Jurkat, Clone E6-1 (cell line): ENCODE results near the gene B9D1.
A peak's percentile ranks its signal among the peaks of the same experiment; 100 is the strongest.

ENCODE experiments used
- DNase-seq: peaks from one replicate; pipeline ENCODE4 v3.0.0-alpha.2; 2011; ENCODE audit warnings: low read depth, low spot score
- H3K4me3 ChIP-seq: 2 replicates; pipeline ENCODE4 v1.5.1; 2011; ENCODE audit warnings: mild to moderate bottlenecking, low read length, control low read depth, moderate library complexity

B9D1 gene

DNA sequence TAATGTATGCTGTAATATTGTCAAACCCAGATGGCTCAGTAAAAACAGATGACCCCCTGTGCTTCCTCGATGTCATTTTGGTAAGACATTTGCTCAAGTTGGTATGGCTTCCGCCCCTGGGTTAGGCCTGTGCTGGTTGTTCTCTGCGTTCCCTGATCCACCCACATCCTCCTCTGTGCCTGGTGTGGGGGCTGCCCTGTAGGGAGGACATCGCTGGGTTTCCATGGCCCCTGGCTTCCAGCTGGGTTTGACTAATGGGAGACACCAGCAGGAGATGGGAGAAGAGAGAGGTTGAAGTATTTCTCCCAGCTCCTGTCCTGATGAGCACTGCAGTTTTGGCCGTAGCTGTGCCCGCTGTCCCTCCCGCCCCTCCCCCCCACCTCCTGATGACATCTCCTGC, 28.9 kb upstream of the B9D1 start:
- no peak overlapping the region for H3K4me3 ChIP-seq
- no peak for DNase-seq

DNA sequence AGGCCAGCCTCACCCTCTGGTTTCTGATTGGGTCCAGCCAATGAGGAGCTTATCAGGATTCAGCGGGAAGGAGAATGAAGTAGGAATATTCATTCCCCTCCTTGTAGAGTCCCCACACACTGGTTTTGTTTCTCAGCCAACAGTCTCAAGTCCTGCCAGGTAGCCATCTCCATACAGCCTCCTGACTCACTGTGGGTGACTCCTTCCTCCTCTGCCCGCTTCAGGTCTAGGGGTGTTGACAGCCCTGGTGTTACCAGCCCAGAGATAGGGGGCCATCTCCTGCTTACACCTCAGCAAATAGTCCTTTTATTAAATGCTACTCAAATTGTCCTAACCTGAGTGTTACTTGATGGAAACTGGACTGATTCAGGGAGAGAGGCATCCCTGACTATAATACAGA, 28.4 kb upstream of the B9D1 start:
- no peak for DNase-seq
- H3K4me3 ChIP-seq = no peak overlapping the region

DNA sequence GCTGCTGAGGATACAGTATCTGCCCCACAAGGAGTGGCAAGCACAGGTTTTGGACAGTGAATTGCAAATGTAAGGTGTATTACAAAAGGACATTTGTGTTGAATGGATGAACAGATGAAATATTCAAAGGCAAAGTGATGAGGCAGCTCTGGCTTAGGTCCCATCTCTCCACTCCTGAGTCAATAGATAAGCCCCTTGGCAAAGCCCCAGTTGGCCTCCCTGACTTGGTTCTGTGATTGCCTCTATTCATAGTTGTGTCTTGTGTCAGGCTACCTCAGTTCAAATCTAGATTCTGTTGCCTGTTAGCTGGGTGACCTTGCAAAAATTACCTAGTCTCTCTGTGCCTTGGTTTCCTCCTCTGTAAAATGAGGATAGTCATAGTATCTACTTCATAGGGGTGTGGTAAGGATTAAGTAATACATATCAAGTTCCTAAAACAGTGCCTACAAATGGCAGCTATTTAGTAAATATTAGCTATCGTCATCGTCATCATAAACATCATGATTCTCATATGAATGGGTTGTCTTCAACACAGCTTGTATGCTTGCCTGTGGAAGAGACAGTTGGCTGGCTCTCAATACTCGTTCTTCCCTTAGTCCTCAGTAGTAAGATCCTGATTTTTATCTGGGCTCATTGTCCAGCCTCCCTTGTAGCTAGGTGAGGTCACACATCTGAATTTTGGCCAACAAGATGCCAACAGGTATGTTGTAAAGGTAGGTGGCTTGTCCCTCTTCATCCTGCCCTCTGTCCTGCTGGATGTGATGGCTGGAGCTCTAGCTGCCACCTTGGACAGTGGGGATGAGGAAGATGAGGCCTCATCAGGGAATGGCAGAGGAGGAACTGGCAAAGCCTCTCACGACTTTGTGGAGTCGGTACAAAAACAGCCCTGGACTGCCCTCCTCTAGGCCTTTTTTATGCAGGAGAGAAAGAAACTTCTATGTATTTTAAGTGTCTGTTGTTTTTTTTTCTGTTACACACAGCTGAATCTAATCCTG, 26.6 kb upstream of the B9D1 start:
- DNase-seq = no peak
- no peak overlapping the region for H3K4me3 ChIP-seq

- no peak for DNase-seq
- H3K4me3 ChIP-seq = no peak overlapping the region
These were observed 25.5 kb upstream of the B9D1 start for GRCh38 chr17:19387921-19388521.

GRCh38 chr17:19386974-19387920, 24.7 kb upstream of the B9D1 start, which contains the start of gene MFAP4:
TSS of gene MFAP4 (minus strand) at chr17:19387190. CDS start at chr17:19387155, 35 bp downstream.
- DNase-seq = peak; percentile 45
- H3K4me3 ChIP-seq = no peak within 1 kb of the TSS

DNA sequence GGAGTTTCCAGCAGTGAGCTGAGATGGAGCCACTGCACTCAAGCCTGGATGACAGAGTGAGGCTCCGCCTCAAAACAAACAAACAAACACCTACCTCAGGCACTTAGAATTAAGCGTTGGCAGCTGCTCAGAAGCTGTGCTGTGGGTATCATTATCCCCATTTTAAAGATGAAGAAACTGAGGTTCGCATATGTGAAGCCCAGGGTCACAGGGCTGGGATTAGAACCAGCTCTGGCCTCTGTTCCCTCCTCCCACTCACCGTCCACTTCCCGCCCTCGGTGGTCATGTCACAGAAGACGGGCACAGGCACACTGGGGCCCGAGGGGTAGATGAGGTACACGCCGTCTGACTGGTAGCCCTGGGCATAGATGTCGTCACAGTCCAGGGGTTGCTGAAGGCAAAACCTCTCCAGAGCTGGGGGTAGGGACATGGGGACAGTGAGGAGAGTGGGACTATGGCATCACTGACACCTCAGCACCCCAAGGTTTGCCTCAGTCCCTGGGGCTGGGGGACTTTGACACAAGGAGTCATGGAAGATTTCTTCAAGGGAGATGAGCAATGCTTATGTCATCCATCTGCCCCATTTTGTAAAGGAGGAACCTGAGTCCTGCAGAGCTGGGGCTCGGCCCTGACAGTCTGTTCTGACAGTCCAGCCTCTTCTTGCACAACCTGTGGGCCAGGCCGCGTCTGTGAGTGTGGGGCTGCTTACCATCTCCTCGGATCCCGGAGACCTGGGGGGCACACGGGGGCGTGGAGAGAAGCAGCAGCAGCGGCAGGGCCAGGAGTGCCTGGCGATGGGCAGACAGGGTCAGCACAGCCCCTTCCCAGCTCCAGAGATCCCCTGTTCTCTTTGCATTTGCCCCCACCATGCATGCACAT, 23.8 kb upstream of the B9D1 start:
- no peak for DNase-seq
- no peak overlapping the region for H3K4me3 ChIP-seq

GRCh38 chr17:19385521-19385983, 23.0 kb upstream of the B9D1 start:
- H3K4me3 ChIP-seq = no peak overlapping the region
- no peak for DNase-seq

DNA sequence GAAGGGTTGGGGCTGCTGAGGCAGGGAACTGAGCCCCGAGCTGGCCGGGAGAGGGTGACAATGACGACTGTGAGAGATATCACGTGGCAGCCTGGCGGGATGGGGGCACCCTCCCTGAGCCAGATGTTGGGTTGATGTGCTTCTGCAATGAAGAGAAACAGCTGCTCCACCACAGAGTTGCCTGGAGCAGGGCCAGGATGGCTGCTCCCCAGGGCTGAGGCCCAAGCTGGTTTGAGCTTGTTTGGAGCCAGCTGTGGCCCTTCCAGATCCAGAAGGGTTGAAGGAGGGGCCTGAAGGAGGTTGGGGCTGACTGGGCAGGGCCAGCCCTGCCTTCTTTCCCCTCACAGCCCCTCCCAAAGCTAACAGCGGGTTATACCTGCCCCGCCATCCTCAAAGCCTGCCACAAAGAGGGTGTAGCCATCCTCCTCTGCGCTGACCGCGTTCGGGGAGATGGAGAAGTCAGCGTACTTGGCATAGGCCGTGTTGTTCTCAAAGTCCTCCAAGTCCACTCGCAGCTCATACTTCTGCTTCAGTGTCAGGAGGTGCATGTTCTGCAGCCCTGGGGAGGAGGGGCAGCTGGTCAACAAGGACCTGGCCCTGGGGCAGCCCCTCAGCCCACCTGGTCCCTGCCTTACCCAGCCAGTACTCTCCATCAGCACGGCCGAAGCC, 22.3 kb upstream of the B9D1 start:
- DNase-seq = peak; percentile 46
- no peak overlapping the region for H3K4me3 ChIP-seq

- no peak for DNase-seq
- H3K4me3 ChIP-seq = no peak overlapping the region
These were observed 21.4 kb upstream of the B9D1 start for GRCh38 chr17:19383681-19384470.

- DNase-seq = no peak
- no peak overlapping the region for H3K4me3 ChIP-seq
These were observed 20.3 kb upstream of the B9D1 start for GRCh38 chr17:19382531-19383444.

- DNase-seq = no peak
- H3K4me3 ChIP-seq = no peak overlapping the region
These were observed 19.4 kb upstream of the B9D1 start for GRCh38 chr17:19381741-19382444.

DNA sequence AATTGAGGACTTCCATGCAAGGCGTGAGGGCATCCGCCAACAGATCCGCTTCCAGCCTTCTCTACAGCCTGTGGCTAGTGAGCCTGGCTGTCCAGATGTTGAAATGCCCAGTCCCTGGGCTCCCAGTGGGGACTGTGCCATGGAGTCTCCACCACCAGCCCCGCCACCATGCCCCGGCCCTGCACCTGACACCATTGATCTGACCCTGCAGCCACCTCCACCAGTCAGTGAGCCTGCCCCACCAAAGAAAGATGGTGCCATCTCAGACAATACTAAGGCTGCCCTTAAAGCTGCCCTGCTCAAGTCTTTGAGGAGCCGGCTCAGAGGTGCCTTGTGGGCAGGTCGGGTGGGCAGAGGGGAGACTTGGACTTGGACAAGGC, 18.8 kb upstream of the B9D1 start:
- no peak overlapping the region for H3K4me3 ChIP-seq
- DNase-seq = no peak

DNA sequence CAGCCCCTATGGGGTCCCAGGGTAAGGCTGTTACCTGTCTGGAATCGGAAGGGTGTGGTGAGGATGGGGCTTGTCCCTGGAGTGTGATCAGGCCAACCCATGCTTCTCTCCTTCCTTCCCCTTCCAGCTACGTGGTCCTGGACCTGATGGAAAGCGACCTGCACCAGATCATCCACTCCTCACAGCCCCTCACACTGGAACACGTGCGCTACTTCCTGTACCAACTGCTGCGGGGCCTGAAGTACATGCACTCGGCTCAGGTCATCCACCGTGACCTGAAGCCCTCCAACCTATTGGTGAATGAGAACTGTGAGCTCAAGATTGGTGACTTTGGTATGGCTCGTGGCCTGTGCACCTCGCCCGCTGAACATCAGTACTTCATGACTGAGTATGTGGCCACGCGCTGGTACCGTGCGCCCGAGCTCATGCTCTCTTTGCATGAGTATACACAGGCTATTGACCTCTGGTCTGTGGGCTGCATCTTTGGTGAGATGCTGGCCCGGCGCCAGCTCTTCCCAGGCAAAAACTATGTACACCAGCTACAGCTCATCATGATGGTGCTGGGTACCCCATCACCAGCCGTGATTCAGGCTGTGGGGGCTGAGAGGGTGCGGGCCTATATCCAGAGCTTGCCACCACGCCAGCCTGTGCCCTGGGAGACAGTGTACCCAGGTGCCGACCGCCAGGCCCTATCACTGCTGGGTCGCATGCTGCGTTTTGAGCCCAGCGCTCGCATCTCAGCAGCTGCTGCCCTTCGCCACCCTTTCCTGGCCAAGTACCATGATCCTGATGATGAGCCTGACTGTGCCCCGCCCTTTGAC, 18.2 kb upstream of the B9D1 start:
- DNase-seq = no peak
- H3K4me3 ChIP-seq = no peak overlapping the region

- no peak for DNase-seq
- H3K4me3 ChIP-seq = no peak overlapping the region
These were observed 17.0 kb upstream of the B9D1 start for GRCh38 chr17:19379361-19380065.
